Left lung (tissue), 10 donors: ENCODE results near the gene FABP6. TPM values are rescaled to one million over a fixed set of nuclear protein-coding genes. Genes with fewer than 3 reads are reported as not detected.
"Not testable (repeated sequence)": the region's sequence is repeated elsewhere in the genome, so short reads cannot be mapped to it uniquely, and the experiment has no call there.

ENCODE experiments used
- ATAC-seq: fragments of 200-7000 bp; cut with Tn5 transposase; one replicate; pipeline ENCODE4 v1.9.1; 2020; ENCODE audit warnings: moderate library complexity
- DNase-seq, 4 donors: peaks; one replicate each; pipeline ENCODE4 v3.0.0-alpha.2; 2013 to 2020
- H3K27ac ChIP-seq, 2 donors: fragments of 200-600 bp; sonication (generic) in 1 of 2; one replicate each; pipeline versions ENCODE4 v1.5.0 to v1.8.0; 2020 to 2021
- H3K27me3 ChIP-seq, 2 donors: fragments of 200-600 bp; sonication (generic) in 1 of 2; one replicate each; pipeline versions ENCODE4 v1.5.0 to v1.8.0; 2020 to 2021
- H3K36me3 ChIP-seq, 2 donors: fragments of 200-600 bp; sonication (generic) in 1 of 2; one replicate each; pipeline versions ENCODE4 v1.5.0 to v1.8.0; 2020 to 2021
- H3K4me1 ChIP-seq, 2 donors: fragments of 200-600 bp; one replicate each; pipeline ENCODE4 v1.8.0; 2021
- H3K4me3 ChIP-seq, 2 donors: fragments of 200-600 bp; sonication (generic) in 1 of 2; one replicate each; pipeline versions ENCODE4 v1.5.0 to v1.8.0; 2020 to 2021; ENCODE audit warnings: mild to moderate bottlenecking in 1 of 2
- H3K9me3 ChIP-seq, 2 donors: fragments of 200-600 bp; sonication (generic) in 1 of 2; one replicate each; pipeline versions ENCODE4 v1.5.0 to v1.8.0; 2020 to 2021
- CTCF ChIP-seq, 2 donors: fragments of 200-600 bp; sonication (generic) in 1 of 2; IDR thresholded peaks; one replicate each; pipeline versions ENCODE4 v1.5.0 to v1.8.0; 2021; ENCODE audit warnings: antibody characterized with exemption in 2 of 2
- intact Hi-C, 2 donors: fragments of 100-400 bp; cut with DNase I; formaldehyde crosslinking; loops; one replicate each; pipeline versions ENCODE4 v1.11.2 to v1.14.2; 2022
- polyA plus RNA-seq, 6 donors: library from polyadenylated mRNA; unstranded; fragments of 120-200 nt; gene quantifications; one replicate each; pipeline ENCODE4 v1.2.1, GENCODE V29; 2013; ENCODE audit not compliant: insufficient read length in 6 of 6
- total RNA-seq, 2 donors: library from RNA; stranded (reverse); fragmentation: NEBNext Ultra II Directional; extraction: Animal tissue kit (Norgen Biotek cat#: 25700); gene quantifications; one replicate each; pipeline ENCODE4 v1.2.1, GENCODE V29; 2021
- donor health status: DM: no; HTN: yes; CAD: no.
- donor health status: DM: no; HTN: no; CAD: no.

The FABP6 gene
- total and polyA plus RNA-seq, 8 donors: 1.1 to 7.3 (median 3.5) TPM; not detected in 1

GRCh38 chr5:160185626-160186360 lies 43.5 kb upstream of the FABP6 start:
- no peak overlapping the region for H3K4me3 ChIP-seq
- ATAC-seq: no peak
- no peaks in the 10 kb centered on the region for H3K9me3 ChIP-seq
- no peaks in the 10 kb centered on the region for H3K36me3 ChIP-seq
- DNase-seq: no peak
- TF ChIP-seq CTCF (IDR thresholded peaks at IDR 0.05): no peak
- H3K4me1 ChIP-seq: peaks cover 0 to 11% of the 10 kb centered on the region in 2 donors
- H3K27ac ChIP-seq: no peak overlapping the region
- intact Hi-C loops: loop anchor here in 1 of 2 donors (10.0 kb wide), 1 partner anchor 151 kb away; no protein-coding TSS in a partner anchor
- H3K27me3 ChIP-seq: peaks cover 0 to 6% of the 10 kb centered on the region in 2 donors

DNA sequence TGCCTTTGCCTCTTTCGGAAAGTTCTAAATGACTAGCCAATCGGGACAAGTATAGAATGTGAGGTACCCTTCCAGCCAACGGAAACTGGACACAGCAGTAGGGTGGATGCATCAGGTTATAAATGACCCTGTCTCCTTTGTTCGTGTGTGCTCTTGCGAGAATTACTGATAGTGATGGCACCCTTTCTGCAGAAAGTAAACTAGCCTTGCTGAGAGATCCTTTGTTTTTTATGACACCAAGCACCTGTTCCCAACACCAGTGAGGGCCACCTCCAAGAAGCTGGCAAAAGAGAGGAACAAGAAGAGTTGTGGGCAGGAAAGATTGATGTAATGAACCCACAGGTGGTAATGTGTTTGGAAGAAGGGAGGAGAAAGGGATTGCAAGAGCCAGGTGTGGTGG lies 42.8 kb upstream of the FABP6 start:
- no peak overlapping the region for H3K27ac ChIP-seq
- ATAC-seq: no peak
- no peak overlapping the region for H3K4me3 ChIP-seq
- no peaks in the 10 kb centered on the region for H3K9me3 ChIP-seq
- H3K36me3 ChIP-seq: no peaks in the 10 kb centered on the region
- no peak for TF ChIP-seq CTCF (IDR thresholded peaks at IDR 0.05)
- no peak for DNase-seq
- H3K27me3 ChIP-seq: peaks cover 0 to 6% of the 10 kb centered on the region in 2 donors
- intact Hi-C loops: loop anchor here in 1 of 2 donors (10.0 kb wide), 1 partner anchor 152 kb away; no protein-coding TSS in a partner anchor
- peaks cover 0 to 11% of the 10 kb centered on the region in 2 donors for H3K4me1 ChIP-seq

GRCh38 chr5:160187091-160187490 lies 42.2 kb upstream of the FABP6 start:
- Histone ChIP-seq H3K9me3 (no peaks in the 10 kb centered on the region), H3K27ac (no peak overlapping the region), H3K4me3 (no peak overlapping the region), H3K36me3 (no peaks in the 10 kb centered on the region), H3K27me3 (peaks cover 0 to 6% of the 10 kb centered on the region in 2 donors), H3K4me1 (peaks cover 0 to 11% of the 10 kb centered on the region in 2 donors)
- DNase-seq (no peak), ATAC-seq (no peak)
- intact Hi-C loops: loop anchor here in 1 of 2 donors (10.0 kb wide), 1 partner anchor 152 kb away; no protein-coding TSS in a partner anchor
- no peak for TF ChIP-seq CTCF (IDR thresholded peaks at IDR 0.05)

DNA sequence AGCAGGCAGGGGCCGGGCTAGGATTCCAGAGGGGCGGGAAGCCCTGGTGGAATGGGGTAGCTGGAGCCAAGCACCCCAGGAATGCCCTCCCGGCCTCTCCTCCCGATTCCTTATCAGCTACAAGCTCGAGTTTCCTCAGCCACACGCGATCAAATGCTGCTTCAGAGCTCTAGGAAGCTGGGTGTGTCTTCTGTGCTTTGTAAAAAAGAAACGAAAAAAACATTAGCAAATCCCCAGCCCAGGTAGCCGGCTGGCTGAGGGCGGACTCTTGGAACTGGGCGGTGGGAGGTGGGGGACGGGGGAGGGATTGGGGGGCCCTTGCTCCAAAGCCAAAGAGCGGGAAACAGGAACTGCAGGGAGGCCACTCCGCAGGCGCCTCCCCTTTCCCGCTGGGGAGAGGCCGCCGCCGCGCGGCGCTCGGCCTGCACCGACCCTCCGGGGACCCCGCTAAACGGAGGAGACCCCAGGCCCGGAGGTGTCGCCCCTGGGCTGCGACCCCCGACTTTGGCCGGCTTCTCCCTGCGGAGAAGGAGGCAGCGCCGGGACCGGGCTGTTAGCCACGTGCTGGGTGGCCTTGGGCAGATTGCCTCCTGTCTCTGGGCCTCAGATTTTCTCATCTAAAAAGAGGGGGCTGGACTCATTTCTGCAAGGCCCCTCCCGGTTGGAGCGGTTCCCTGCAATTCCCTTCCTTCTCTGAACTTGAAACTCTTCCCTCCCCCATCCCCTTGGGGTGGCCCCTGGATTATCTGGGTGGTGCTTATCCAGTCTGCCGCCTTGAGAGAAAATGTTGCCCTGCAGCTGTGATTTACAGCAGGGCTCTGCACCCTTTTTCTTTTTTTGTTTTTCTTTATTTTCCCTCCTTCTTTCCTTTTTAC lies 40.9 kb upstream of the FABP6 start:
- peaks cover 0 to 6% of the 10 kb centered on the region in 2 donors for H3K27me3 ChIP-seq
- peak overlapping the region; percentile 69 to 79 for H3K27ac ChIP-seq
- ATAC-seq: peak; percentile 82
- H3K9me3 ChIP-seq: no peaks in the 10 kb centered on the region
- intact Hi-C loops: loop anchor here in 1 of 2 donors (10.0 kb wide), 1 partner anchor 154 kb away; no protein-coding TSS in a partner anchor
- H3K4me3 ChIP-seq: peak overlapping the region; percentile 34 to 39
- peak; percentile 65 to 85 (median 76) for DNase-seq
- H3K4me1 ChIP-seq: peaks cover 0 to 11% of the 10 kb centered on the region in 2 donors
- no peak for TF ChIP-seq CTCF (IDR thresholded peaks at IDR 0.05)
- no peaks in the 10 kb centered on the region for H3K36me3 ChIP-seq

DNA sequence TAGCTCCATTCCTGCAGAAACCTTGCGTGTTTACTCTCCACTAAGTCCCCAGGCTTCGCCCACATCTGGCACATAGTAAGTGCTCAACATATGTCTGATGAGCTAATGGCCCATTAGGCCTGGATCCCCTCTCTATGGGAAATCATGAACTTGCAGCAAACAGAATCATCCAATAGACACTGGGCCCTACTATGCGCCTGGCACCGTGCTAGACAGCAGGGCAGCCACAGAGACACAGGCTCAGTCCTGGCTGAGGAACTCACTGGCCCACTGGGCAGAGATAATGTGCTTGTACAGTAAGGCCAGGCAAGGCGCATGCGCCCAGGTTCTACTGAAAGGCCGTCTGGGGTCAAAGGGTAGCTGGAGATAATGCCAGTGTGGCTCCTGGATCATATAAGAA lies 36.9 kb upstream of the FABP6 start:
- intact Hi-C loops: no loop called here
- Histone ChIP-seq H3K9me3 (no peaks in the 10 kb centered on the region), H3K4me1 (peaks cover 0 to 11% of the 10 kb centered on the region in 2 donors), H3K27ac (no peak overlapping the region), H3K36me3 (no peaks in the 10 kb centered on the region), H3K4me3 (no peak overlapping the region), H3K27me3 (peaks cover 0 to 6% of the 10 kb centered on the region in 2 donors)
- no peak for TF ChIP-seq CTCF (IDR thresholded peaks at IDR 0.05)
- ATAC-seq (no peak), DNase-seq (no peak)

- H3K4me3 ChIP-seq, intact Hi-C loops, H3K9me3 ChIP-seq, ATAC-seq, H3K4me1 ChIP-seq, H3K27me3 ChIP-seq, H3K36me3 ChIP-seq, H3K27ac ChIP-seq, DNase-seq: not testable (repeated sequence)
Observed at GRCh38 chr5:160193076-160193475, 36.2 kb upstream of the FABP6 start.

- ATAC-seq, H3K36me3 ChIP-seq, H3K27ac ChIP-seq, H3K27me3 ChIP-seq, H3K9me3 ChIP-seq, intact Hi-C loops, H3K4me1 ChIP-seq, DNase-seq, H3K4me3 ChIP-seq: not testable (repeated sequence)
Observed at GRCh38 chr5:160193790-160194189, 35.5 kb upstream of the FABP6 start.
